Upper lobe of left lung (tissue), 4 donors: Measurements from ENCODE around the gene LRRC43.

Experiments used
- POLR2AphosphoS5 ChIP-seq, 2 donors: sonication (generic); formaldehyde crosslinking; IDR thresholded peaks; one replicate each; pipeline ENCODE4 v1.5.1; 2017; ENCODE audit warnings: antibody characterized with exemption in 2 of 2
- TF ChIP-seq, protein P1 (sequence below), 6 experiments: fragments of 450-650 bp in 4 of 6; fragments of 200-600 bp in 2 of 6; sonication (generic) in 2 of 6; IDR thresholded peaks; one replicate each; pipeline ENCODE4 v1.5.1; 2016 to 2019; ENCODE audit warnings: antibody characterized with exemption in 6 of 6

DNA sequence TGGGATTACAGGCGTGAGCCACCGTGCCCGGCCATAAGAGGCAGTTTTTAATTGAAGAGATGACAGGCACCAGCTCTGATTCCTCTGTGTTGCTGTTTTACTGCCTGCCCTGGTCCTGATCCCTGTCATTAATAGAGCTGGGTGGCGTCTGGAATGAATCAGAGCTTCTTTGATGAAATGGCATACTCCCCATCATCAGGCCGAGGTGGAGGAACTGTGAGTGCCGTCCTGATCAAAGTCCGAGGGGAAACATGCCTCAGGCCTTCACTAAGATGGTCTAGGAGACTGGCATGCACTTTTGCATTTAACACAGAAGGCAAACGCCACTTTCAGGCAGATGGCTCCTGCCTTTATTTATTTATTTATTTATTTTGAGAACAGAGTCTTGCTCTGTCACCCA lies 43.0 kb upstream of the LRRC43 start:
- TF ChIP-seq, protein P1, sequence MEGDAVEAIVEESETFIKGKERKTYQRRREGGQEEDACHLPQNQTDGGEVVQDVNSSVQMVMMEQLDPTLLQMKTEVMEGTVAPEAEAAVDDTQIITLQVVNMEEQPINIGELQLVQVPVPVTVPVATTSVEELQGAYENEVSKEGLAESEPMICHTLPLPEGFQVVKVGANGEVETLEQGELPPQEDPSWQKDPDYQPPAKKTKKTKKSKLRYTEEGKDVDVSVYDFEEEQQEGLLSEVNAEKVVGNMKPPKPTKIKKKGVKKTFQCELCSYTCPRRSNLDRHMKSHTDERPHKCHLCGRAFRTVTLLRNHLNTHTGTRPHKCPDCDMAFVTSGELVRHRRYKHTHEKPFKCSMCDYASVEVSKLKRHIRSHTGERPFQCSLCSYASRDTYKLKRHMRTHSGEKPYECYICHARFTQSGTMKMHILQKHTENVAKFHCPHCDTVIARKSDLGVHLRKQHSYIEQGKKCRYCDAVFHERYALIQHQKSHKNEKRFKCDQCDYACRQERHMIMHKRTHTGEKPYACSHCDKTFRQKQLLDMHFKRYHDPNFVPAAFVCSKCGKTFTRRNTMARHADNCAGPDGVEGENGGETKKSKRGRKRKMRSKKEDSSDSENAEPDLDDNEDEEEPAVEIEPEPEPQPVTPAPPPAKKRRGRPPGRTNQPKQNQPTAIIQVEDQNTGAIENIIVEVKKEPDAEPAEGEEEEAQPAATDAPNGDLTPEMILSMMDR (IDR thresholded peaks at IDR 0.05): no peak
- TF ChIP-seq POLR2AphosphoS5 (IDR thresholded peaks at IDR 0.05): no peak
